Measurements from ENCODE around the gene MCUB.

Gene MCUB

GRCh38 chr4:109703664-109704361, 143.8 kb downstream of the MCUB start:
- Histone ChIP-seq H3K4me1 (peaks cover 18 to 25% (median 23%) of the 10 kb centered on the region in 10 experiments), H3K4me2 (peak overlapping the region; percentile 74 to 95 (median 89)), H3K27ac (peak overlapping the region; percentile 48 to 86 (median 80); a peak in 19 of 22 replicates), H3K4me3 (peak overlapping the region; percentile 72 to 92 (median 78)), H3K27me3 (no peaks in the 10 kb centered on the region), H3K36me3 (peaks cover 0 to 13% (median 0%) of the 10 kb centered on the region in 11 experiments; a peak in 6 of 22 replicates), H3K9me3 (replicated peaks in 1 of 11) (no peaks in the 10 kb centered on the region), H3K9ac (peak overlapping the region; percentile 77 to 88 (median 85)), H4K20me1 (peaks cover 0 to 6% (median 0%) of the 10 kb centered on the region in 11 experiments; a peak in 2 of 22 replicates)
- TF ChIP-seq Cebpa-rat (IDR thresholded peaks at IDR 0.05) = no peak

DNA sequence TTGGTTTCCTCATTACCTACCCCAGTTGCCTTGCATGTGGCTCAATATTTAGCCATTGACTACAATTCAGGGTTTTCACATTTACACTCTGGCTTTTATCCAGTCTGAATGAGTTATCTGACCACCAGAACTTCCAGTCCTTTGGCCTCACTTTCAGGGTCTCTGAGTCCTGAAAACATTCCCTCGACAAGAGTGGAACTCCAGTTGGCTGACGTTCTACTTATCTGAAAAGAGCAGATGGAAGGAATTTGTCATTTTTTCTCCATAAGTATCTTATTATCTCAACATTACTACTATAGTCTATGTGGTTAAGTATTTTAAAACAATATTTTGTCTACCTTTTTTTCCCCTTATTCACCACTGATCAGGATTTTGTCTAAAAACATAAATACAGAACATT, 148.4 kb downstream of the MCUB start:
- peaks cover 7 to 30% (median 15%) of the 10 kb centered on the region in 11 experiments; a peak in 18 of 22 replicates for H3K36me3 ChIP-seq
- no peak for TF ChIP-seq Cebpa-rat (IDR thresholded peaks at IDR 0.05)

GRCh38 chr4:109708990-109709389, 148.9 kb downstream of the MCUB start:
- Histone ChIP-seq H3K4me1 (peaks cover under 1 to 7% (median 3%) of the 10 kb centered on the region in 10 experiments; a peak in 12 of 20 replicates), H3K4me3 (no peak overlapping the region), H3K9me3 (replicated peaks in 1 of 11) (no peaks in the 10 kb centered on the region), H3K36me3 (peaks cover 12 to 36% (median 18%) of the 10 kb centered on the region in 11 experiments; a peak in 18 of 22 replicates), H3K27ac (no peak overlapping the region), H4K20me1 (no peaks in the 10 kb centered on the region), H3K27me3 (no peaks in the 10 kb centered on the region), H3K4me2 (no peak overlapping the region), H3K9ac (no peak overlapping the region)
- no peak for TF ChIP-seq Cebpa-rat (IDR thresholded peaks at IDR 0.05)

More for the DNA sequence above, 148.4 kb downstream of the MCUB start:
- Histone ChIP-seq H3K4me3 (no peak overlapping the region), H3K27ac (no peak overlapping the region), H3K9ac (no peak overlapping the region), H3K9me3 (replicated peaks in 1 of 11) (no peaks in the 10 kb centered on the region), H4K20me1 (no peaks in the 10 kb centered on the region), H3K4me1 (peaks cover 6 to 11% (median 8%) of the 10 kb centered on the region in 10 experiments; a peak in 13 of 20 replicates), H3K27me3 (no peaks in the 10 kb centered on the region), H3K4me2 (no peak overlapping the region)

DNA sequence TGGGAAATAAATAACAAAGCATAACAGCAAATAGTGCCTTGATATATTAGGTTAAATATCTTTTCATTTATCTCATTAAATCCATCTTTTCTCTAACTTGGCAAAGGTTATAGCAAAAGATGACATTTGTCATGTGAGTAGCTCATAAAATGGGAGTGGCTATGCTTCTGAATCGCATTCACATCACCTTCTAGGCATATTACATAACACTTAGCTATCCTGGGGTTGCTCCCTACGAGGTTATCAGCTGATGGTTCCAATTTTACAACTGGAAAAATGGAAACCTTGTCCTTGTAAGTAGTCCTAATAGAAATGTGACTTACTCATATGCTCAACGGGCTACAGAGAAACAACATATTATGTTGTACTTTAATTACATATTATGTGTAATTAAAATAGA, 153.5 kb downstream of the MCUB start:
- no peak overlapping the region for H3K27ac ChIP-seq
- H3K9me3 ChIP-seq (replicated peaks in 1 of 11) = no peaks in the 10 kb centered on the region
- no peak overlapping the region for H3K9ac ChIP-seq
- no peaks in the 10 kb centered on the region for H3K27me3 ChIP-seq
- no peak for TF ChIP-seq Cebpa-rat (IDR thresholded peaks at IDR 0.05)
- H3K4me2 ChIP-seq = no peak overlapping the region
- H3K4me1 ChIP-seq = no peaks in the 10 kb centered on the region
- no peaks in the 10 kb centered on the region for H4K20me1 ChIP-seq
- H3K36me3 ChIP-seq = peaks cover 23 to 74% (median 43%) of the 10 kb centered on the region in 11 experiments; a peak in 21 of 22 replicates
- no peak overlapping the region for H3K4me3 ChIP-seq

- peaks cover 0 to 19% (median 0%) of the 10 kb centered on the region in 10 experiments; a peak in 6 of 20 replicates for H3K4me1 ChIP-seq
- no peak for TF ChIP-seq Cebpa-rat (IDR thresholded peaks at IDR 0.05)
- H3K9me3 ChIP-seq (replicated peaks in 1 of 11) = 0 out of 22 replicates have a peak, but pooled peaks cover 0 to 7% (median 0%) of the 10 kb centered on the region in 11 experiments
- no peak overlapping the region for H3K9ac ChIP-seq
- H3K4me3 ChIP-seq = no peak overlapping the region
- no peak overlapping the region for H3K4me2 ChIP-seq
- no peaks in the 10 kb centered on the region for H3K27me3 ChIP-seq
- no peaks in the 10 kb centered on the region for H4K20me1 ChIP-seq
- peaks cover 10 to 47% (median 30%) of the 10 kb centered on the region in 11 experiments; a peak in 21 of 22 replicates for H3K36me3 ChIP-seq
- no peak overlapping the region for H3K27ac ChIP-seq
These were observed 158.7 kb downstream of the MCUB start for GRCh38 chr4:109718759-109719158.

DNA sequence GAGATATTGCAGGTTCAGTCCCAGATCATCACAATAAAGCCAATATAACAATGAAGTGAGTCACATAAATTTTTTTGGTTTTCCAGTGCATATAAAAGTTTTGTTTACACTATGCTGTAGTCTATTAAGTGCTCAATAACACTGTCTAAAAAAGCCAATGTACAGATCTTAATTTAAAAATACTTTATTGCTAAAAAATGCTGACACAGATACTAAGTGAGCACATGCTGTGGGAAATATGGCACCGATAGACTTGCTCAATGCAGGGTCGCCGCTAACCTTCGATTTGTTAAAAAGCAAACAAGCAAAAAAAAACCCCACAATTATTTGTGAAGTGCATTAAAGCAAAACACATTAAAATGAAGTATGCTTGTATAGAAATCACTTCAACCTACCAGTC, 159.6 kb downstream of the MCUB start:
- no peaks in the 10 kb centered on the region for H3K27me3 ChIP-seq
- H3K4me3 ChIP-seq = no peak overlapping the region
- 0 out of 22 replicates have a peak, but pooled peaks cover 0 to 7% (median 0%) of the 10 kb centered on the region in 11 experiments for H3K9me3 ChIP-seq (replicated peaks in 1 of 11)
- H4K20me1 ChIP-seq = no peaks in the 10 kb centered on the region
- TF ChIP-seq Cebpa-rat (IDR thresholded peaks at IDR 0.05) = no peak
- no peak overlapping the region for H3K27ac ChIP-seq
- peaks cover 10 to 39% (median 24%) of the 10 kb centered on the region in 11 experiments; a peak in 20 of 22 replicates for H3K36me3 ChIP-seq
- H3K4me1 ChIP-seq = peaks cover 0 to 28% (median 0%) of the 10 kb centered on the region in 10 experiments; a peak in 6 of 20 replicates
- H3K9ac ChIP-seq = no peak overlapping the region
- no peak overlapping the region for H3K4me2 ChIP-seq

- H3K9ac ChIP-seq = no peak overlapping the region
- H3K4me3 ChIP-seq = no peak overlapping the region
- peaks cover 0 to 31% (median 0%) of the 10 kb centered on the region in 10 experiments; a peak in 6 of 20 replicates for H3K4me1 ChIP-seq
- no peak overlapping the region for H3K27ac ChIP-seq
- H3K9me3 ChIP-seq (replicated peaks in 1 of 11) = 0 out of 22 replicates have a peak, but pooled peaks cover 0 to 7% (median 0%) of the 10 kb centered on the region in 11 experiments
- peaks cover 10 to 28% (median 18%) of the 10 kb centered on the region in 11 experiments; a peak in 20 of 22 replicates for H3K36me3 ChIP-seq
- H3K27me3 ChIP-seq = no peaks in the 10 kb centered on the region
- H4K20me1 ChIP-seq = no peaks in the 10 kb centered on the region; a peak in 1 of 22 replicates
- TF ChIP-seq Cebpa-rat (IDR thresholded peaks at IDR 0.05) = no peak
- H3K4me2 ChIP-seq = no peak overlapping the region
These were observed 161.0 kb downstream of the MCUB start for GRCh38 chr4:109721033-109721432.

DNA sequence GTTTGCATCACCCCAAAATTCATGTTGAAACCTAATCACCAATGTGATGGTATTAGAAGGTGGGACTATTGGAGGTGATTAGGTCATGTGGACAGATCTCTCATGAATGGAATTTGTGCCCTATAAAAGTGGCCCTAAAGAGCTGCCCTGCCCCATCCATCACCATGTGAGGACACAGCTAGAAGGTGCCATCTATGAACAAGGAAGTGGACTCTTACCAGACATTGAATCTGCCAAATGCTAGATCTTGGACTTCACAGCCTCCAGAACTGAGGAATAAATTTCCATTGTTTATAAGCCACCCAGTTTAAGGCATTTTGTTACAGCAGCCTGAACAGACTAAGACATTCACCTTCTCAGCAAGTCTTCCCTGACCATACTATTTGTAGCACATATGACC, 162.3 kb downstream of the MCUB start:
- no peak for TF ChIP-seq Cebpa-rat (IDR thresholded peaks at IDR 0.05)
- H3K4me1 ChIP-seq = peaks cover 0 to 31% (median 0%) of the 10 kb centered on the region in 10 experiments; a peak in 6 of 20 replicates

GRCh38 chr4:109723110-109723509, 163.1 kb downstream of the MCUB start:
- peak overlapping the region in 2 of 11 experiments; percentile 21 to 51; a peak in 2 of 22 replicates for H3K9ac ChIP-seq
- H3K36me3 ChIP-seq = peaks cover 0 to 11% (median 0%) of the 10 kb centered on the region in 11 experiments; a peak in 4 of 22 replicates
- no peak for TF ChIP-seq Cebpa-rat (IDR thresholded peaks at IDR 0.05)
- H3K9me3 ChIP-seq (replicated peaks in 1 of 11) = 0 out of 22 replicates have a peak, but pooled peaks cover 0 to 7% (median 0%) of the 10 kb centered on the region in 11 experiments
- no peaks in the 10 kb centered on the region for H3K27me3 ChIP-seq
- no peak overlapping the region for H3K4me3 ChIP-seq
- H4K20me1 ChIP-seq = peaks cover 0 to 3% (median 0%) of the 10 kb centered on the region in 11 experiments; a peak in 2 of 22 replicates
- H3K27ac ChIP-seq = peak overlapping the region in 1 of 11 experiments; percentile 11; a peak in 1 of 22 replicates
- peak overlapping the region in 3 of 11 experiments; percentile 31 to 79 (median 63); a peak in 6 of 22 replicates for H3K4me2 ChIP-seq
- peaks cover 1 to 31% (median 5%) of the 10 kb centered on the region in 10 experiments; a peak in 16 of 20 replicates for H3K4me1 ChIP-seq

More for the DNA sequence above, 162.3 kb downstream of the MCUB start:
- H3K36me3 ChIP-seq = peaks cover 0 to 15% (median 5%) of the 10 kb centered on the region in 11 experiments; a peak in 12 of 22 replicates
- peak overlapping the region in 3 of 11 experiments; percentile 31 to 79 (median 63); a peak in 5 of 22 replicates for H3K4me2 ChIP-seq
- H3K27ac ChIP-seq = no peak overlapping the region
- no peaks in the 10 kb centered on the region; a peak in 1 of 22 replicates for H4K20me1 ChIP-seq
- H3K9ac ChIP-seq = no peak overlapping the region
- H3K9me3 ChIP-seq (replicated peaks in 1 of 11) = 0 out of 22 replicates have a peak, but pooled peaks cover 0 to 7% (median 0%) of the 10 kb centered on the region in 11 experiments
- no peaks in the 10 kb centered on the region for H3K27me3 ChIP-seq
- no peak overlapping the region for H3K4me3 ChIP-seq

All from BLaER1 treated with 17β-estradiol and CSF1 and Interleukin-3, amounts not matched to agents 10 nM and 100 nM (cell line).